HepG2 (cell line): ENCODE measurements around the gene ABTB2.

Experiments used
- ARID3A ChIP-seq: IDR thresholded peaks from 2 replicates; pipeline ENCODE4 v1.6.1; 2012; ENCODE audit warnings: low read depth, low read length, improper control_type of control experiment
- CCDC6 ChIP-seq: sonication (generic); formaldehyde crosslinking; IDR thresholded peaks from 2 replicates; pipeline ENCODE4 v1.8.1; 2022; ENCODE audit warnings: mild to moderate bottlenecking, missing genetic modification reagents, moderate library complexity
- HNRNPH1 ChIP-seq: fragments of 200-400 bp; formaldehyde crosslinking; optimal IDR thresholded peaks from 2 replicates; pipeline ENCODE3; 2017; ENCODE audit warnings: mild to moderate bottlenecking, low read depth, low read length
- JDP2 ChIP-seq: sonication (generic); formaldehyde crosslinking; IDR thresholded peaks from 2 replicates; pipeline ENCODE4 v1.8.1; 2022; ENCODE audit warnings: missing genetic modification reagents, borderline replicate concordance
- PHF20 ChIP-seq: sonication (generic); formaldehyde crosslinking; IDR thresholded peaks from 2 replicates; pipeline ENCODE4 v1.5.0; 2020; ENCODE audit warnings: mild to moderate bottlenecking, missing genetic modification reagents
- POLR2AphosphoS5 ChIP-seq: IDR thresholded peaks from 2 replicates; pipeline ENCODE4 v1.6.1; 2012; ENCODE audit warnings: low read depth, low read length
- SCMH1 ChIP-seq: sonication (generic); formaldehyde crosslinking; IDR thresholded peaks from 2 replicates; pipeline ENCODE4 v1.9.0; 2021; ENCODE audit warnings: missing genetic modification reagents, mild to moderate bottlenecking, borderline replicate concordance
- THRA ChIP-seq: sonication (generic); formaldehyde crosslinking; IDR thresholded peaks from 2 replicates; pipeline ENCODE4 v1.4.0; 2020; ENCODE audit warnings: missing genetic modification reagents, borderline replicate concordance
- ZNF143 ChIP-seq: sonication (generic); formaldehyde crosslinking; IDR thresholded peaks from 2 replicates; pipeline ENCODE4 v1.4.0; 2020; ENCODE audit warnings: missing genetic modification reagents
- ZNF788 ChIP-seq: sonication (generic); formaldehyde crosslinking; IDR thresholded peaks from 2 replicates; pipeline ENCODE4 v1.5.0; 2020; ENCODE audit warnings: mild to moderate bottlenecking, missing genetic modification reagents, borderline replicate concordance
- TF ChIP-seq, protein P1 (sequence below): sonication (generic); formaldehyde crosslinking; IDR thresholded peaks from 2 replicates; pipeline ENCODE4 v1.5.0; 2020; ENCODE audit warnings: mild to moderate bottlenecking, missing genetic modification reagents, moderate library complexity

DNA sequence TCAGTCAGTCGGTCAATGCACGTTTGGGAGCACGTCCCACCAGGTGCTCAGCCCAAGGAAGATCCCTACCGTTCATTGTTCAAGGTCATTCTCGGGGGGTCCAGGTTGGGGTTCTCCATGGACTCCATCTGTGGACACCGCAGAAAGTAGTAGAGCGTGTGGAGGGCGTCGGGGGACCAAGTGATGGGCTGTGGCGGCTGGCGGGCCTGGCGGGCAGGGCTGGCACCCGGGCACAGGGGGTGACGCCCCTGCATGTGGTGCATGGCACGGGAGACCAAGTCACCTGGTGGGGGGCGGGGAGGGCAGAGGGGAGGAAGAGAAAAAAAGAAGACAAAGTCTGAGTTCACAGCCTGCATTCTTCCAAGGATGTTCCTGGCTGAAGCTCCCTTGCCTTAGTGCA is 160.6 kb downstream of the ABTB2 start:
- TF ChIP-seq ZNF143 (CRISPR knock-in tag), result no peak
- TF ChIP-seq, protein P1, sequence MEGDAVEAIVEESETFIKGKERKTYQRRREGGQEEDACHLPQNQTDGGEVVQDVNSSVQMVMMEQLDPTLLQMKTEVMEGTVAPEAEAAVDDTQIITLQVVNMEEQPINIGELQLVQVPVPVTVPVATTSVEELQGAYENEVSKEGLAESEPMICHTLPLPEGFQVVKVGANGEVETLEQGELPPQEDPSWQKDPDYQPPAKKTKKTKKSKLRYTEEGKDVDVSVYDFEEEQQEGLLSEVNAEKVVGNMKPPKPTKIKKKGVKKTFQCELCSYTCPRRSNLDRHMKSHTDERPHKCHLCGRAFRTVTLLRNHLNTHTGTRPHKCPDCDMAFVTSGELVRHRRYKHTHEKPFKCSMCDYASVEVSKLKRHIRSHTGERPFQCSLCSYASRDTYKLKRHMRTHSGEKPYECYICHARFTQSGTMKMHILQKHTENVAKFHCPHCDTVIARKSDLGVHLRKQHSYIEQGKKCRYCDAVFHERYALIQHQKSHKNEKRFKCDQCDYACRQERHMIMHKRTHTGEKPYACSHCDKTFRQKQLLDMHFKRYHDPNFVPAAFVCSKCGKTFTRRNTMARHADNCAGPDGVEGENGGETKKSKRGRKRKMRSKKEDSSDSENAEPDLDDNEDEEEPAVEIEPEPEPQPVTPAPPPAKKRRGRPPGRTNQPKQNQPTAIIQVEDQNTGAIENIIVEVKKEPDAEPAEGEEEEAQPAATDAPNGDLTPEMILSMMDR (CRISPR knock-in tag), result no peak
- no peak for TF ChIP-seq PHF20 (CRISPR knock-in tag)
- no peak for TF ChIP-seq ARID3A
- TF ChIP-seq POLR2AphosphoS5, result no peak
- no peak for TF ChIP-seq ZNF788 (CRISPR knock-in tag)
- TF ChIP-seq HNRNPH1, result no peak
- TF ChIP-seq JDP2 (CRISPR knock-in tag), result no peak
- no peak for TF ChIP-seq CCDC6 (CRISPR knock-in tag)
- TF ChIP-seq SCMH1, result no peak
- no peak for TF ChIP-seq THRA (CRISPR knock-in tag)
